HCT116 (cell line): ENCODE results near the gene TNFAIP3. TPM values are rescaled to one million over a fixed set of nuclear protein-coding genes. Genes with fewer than 3 reads are reported as not detected.

Experiments used
- ATAC-seq: fragments of 200-7000 bp; cut with Tn5 transposase; 2 replicates; pipeline ENCODE4 v1.9.1; 2020; ENCODE audit warnings: mild to moderate bottlenecking, moderate library complexity
- BruUV-seq: library from RNA; stranded (reverse); fragments of 400-500 nt; replicated peaks from 2 replicates; lab custom pipeline; 2021; lab: Mats Ljungman, UMichigan
- CTCF ChIA-PET: fragments of 300-600 bp; sonication (Branson Sonifier 250); formaldehyde crosslinking; loops from one replicate; lab custom pipeline; 2021; ENCODE audit warnings: antibody characterized with exemption; lab: Charles Lee
- POLR2A ChIA-PET: fragments of 300-600, 350-600 bp; sonication (Branson Sonifier 250); formaldehyde crosslinking; loops from one replicate; lab custom pipeline; 2021; ENCODE audit warnings: antibody characterized with exemption; lab: Charles Lee
- RAD21 ChIA-PET, 2 experiments: fragments of 300-600 bp; sonication (Branson Sonifier 250); formaldehyde crosslinking; loops; one replicate each; lab custom pipeline; 2023; ENCODE audit warnings: low total read pairs in 2 of 2; ENCODE audit not compliant: uncharacterized antibody in 2 of 2, unreplicated experiment in 2 of 2, low non-redundant PET in 1 of 2; lab: Charles Lee
- DNase-seq: peaks from one replicate; pipeline ENCODE4 v3.0.0-alpha.2; 2010; ENCODE audit warnings: low read depth, low spot score
- H2AFZ ChIP-seq: fragments of 200-600 bp; shearing (Covaris generic), sonication (generic); 2 replicates; pipeline ENCODE4 v1.6.1; 2017; ENCODE audit warnings: low read depth, mixed run types, mixed read lengths, antibody characterized with exemption, low read length; ENCODE audit not compliant: poor library complexity, severe bottlenecking
- H3K27ac ChIP-seq: 2 replicates; pipeline ENCODE4 v1.5.1; 2012; ENCODE audit warnings: low read depth, low read length
- H3K27me3 ChIP-seq: fragments of 200-600 bp; sonication (generic); 2 replicates; pipeline ENCODE4 v1.6.1; 2016; ENCODE audit warnings: mixed run types, low read length, mixed read lengths; ENCODE audit not compliant: insufficient read depth
- H3K36me3 ChIP-seq, 2 experiments: fragments of 200-500 bp in 1 of 2; fragments of 200-600 bp in 1 of 2; sonication (Bioruptor generic) in 1 of 2; sonication (generic) in 1 of 2; 2 replicates each; pipeline versions ENCODE4 v1.5.1 to v1.6.1; 2014 to 2016; ENCODE audit warnings: low read length in 2 of 2, inconsistent platforms in 1 of 2, mixed read lengths in 1 of 2, mixed run types in 1 of 2; ENCODE audit not compliant: insufficient read depth in 2 of 2, control insufficient read depth in 1 of 2
- H3K4me1 ChIP-seq, 2 experiments: fragments of 200-600 bp in 1 of 2; sonication (generic) in 1 of 2; 2 replicates each; pipeline versions ENCODE4 v1.5.1 to v1.6.1; 2012 to 2017; ENCODE audit warnings: low read length in 2 of 2, inconsistent platforms in 1 of 2, mild to moderate bottlenecking in 1 of 2, mixed read lengths in 1 of 2, mixed run types in 1 of 2, moderate library complexity in 1 of 2; ENCODE audit not compliant: insufficient read depth in 2 of 2, control insufficient read depth in 1 of 2
- H3K4me2 ChIP-seq: fragments of 200-600 bp; sonication (generic); 2 replicates; pipeline ENCODE4 v1.6.1; 2017; ENCODE audit warnings: mixed run types, low read length, mixed read lengths
- H3K4me3 ChIP-seq, 2 experiments: fragments of 200-600 bp in 1 of 2; sonication (generic) in 1 of 2; replicated peaks in 1 of 2; 2 replicates each; pipeline ENCODE4 v1.5.1; 2011 to 2016; ENCODE audit warnings: low read length in 2 of 2, control low read depth in 1 of 2, low read depth in 1 of 2, mild to moderate bottlenecking in 1 of 2, mixed read lengths in 1 of 2, mixed run types in 1 of 2
- H3K79me2 ChIP-seq: fragments of 200-600 bp; sonication (generic); 2 replicates; pipeline ENCODE4 v1.6.1; 2017; ENCODE audit warnings: mild to moderate bottlenecking, mixed run types, low read length, moderate library complexity, mixed read lengths; ENCODE audit not compliant: insufficient read depth
- H3K9ac ChIP-seq: fragments of 200-600 bp; sonication (generic); 2 replicates; pipeline ENCODE4 v1.6.1; 2016; ENCODE audit warnings: low read length, mixed read lengths
- H3K9me2 ChIP-seq: fragments of 200-600 bp; sonication (generic), shearing (Covaris generic); 2 replicates; pipeline ENCODE4 v1.6.1; 2017; ENCODE audit warnings: mixed run types, mild to moderate bottlenecking, moderate library complexity; ENCODE audit not compliant: insufficient read depth
- H3K9me3 ChIP-seq, 2 experiments: fragments of 200-500 bp in 1 of 2; fragments of 200-600 bp in 1 of 2; sonication (Bioruptor generic) in 1 of 2; sonication (generic) in 1 of 2; 2 replicates each; pipeline ENCODE4 v1.6.1; 2014 to 2017; ENCODE audit warnings: low read length in 2 of 2, mixed read lengths in 2 of 2, inconsistent platforms in 1 of 2, low read depth in 1 of 2, mild to moderate bottlenecking in 1 of 2, mixed run types in 1 of 2, moderate library complexity in 1 of 2; ENCODE audit not compliant: control insufficient read depth in 1 of 2, insufficient read depth in 1 of 2
- H4K20me1 ChIP-seq: fragments of 200-600 bp; sonication (generic), shearing (Covaris generic); 2 replicates; pipeline ENCODE4 v1.6.1; 2017; ENCODE audit warnings: mixed run types, mild to moderate bottlenecking, moderate library complexity; ENCODE audit not compliant: insufficient read depth
- CBX3 ChIP-seq: IDR thresholded peaks from 2 replicates; pipeline ENCODE4 v1.6.1; 2012; ENCODE audit warnings: low read depth
- EGR1 ChIP-seq: IDR thresholded peaks from 2 replicates; pipeline ENCODE4 v1.6.1; 2012; ENCODE audit warnings: low read depth
- EZH2phosphoT487 ChIP-seq: fragments of 200-600 bp; IDR thresholded peaks from 2 replicates; pipeline ENCODE4 v1.6.1; 2018; ENCODE audit warnings: antibody characterized with exemption, borderline replicate concordance
- POLR2A ChIP-seq: IDR thresholded peaks from 2 replicates; pipeline ENCODE4 v1.7.0; 2011; ENCODE audit warnings: borderline replicate concordance; ENCODE audit not compliant: insufficient read depth, insufficient read length; ENCODE audit errors: extremely low read depth
- RAD21 ChIP-seq: IDR thresholded peaks from 2 replicates; pipeline ENCODE4 v1.6.1; 2012; ENCODE audit warnings: low read depth, mild to moderate bottlenecking
- SIN3A ChIP-seq: IDR thresholded peaks from 2 replicates; pipeline ENCODE4 v1.6.1; 2012; ENCODE audit warnings: low read depth
- SP1 ChIP-seq: IDR thresholded peaks from 2 replicates; pipeline ENCODE4 v1.6.1; 2012; ENCODE audit warnings: low read depth
- SRF ChIP-seq: IDR thresholded peaks from 2 replicates; pipeline ENCODE4 v1.6.1; 2012; ENCODE audit warnings: low read depth
- TCF7L2 ChIP-seq: IDR thresholded peaks from 2 replicates; pipeline ENCODE4 v1.7.0; 2011; ENCODE audit warnings: borderline replicate concordance, inconsistent platforms; ENCODE audit not compliant: insufficient read depth, insufficient read length; ENCODE audit errors: extremely low read depth
- YY1 ChIP-seq: IDR thresholded peaks from 2 replicates; pipeline ENCODE4 v1.6.1; 2011; ENCODE audit warnings: low read length, low read depth, moderate library complexity, mild to moderate bottlenecking; ENCODE audit not compliant: insufficient replicate concordance; ENCODE audit errors: extremely low read depth
- intact Hi-C: fragments of 100-400 bp; cut with micrococcal nuclease; formaldehyde crosslinking; loops from 2 replicates; pipeline ENCODE4 v1.10.0; 2022
- total RNA-seq: library from RNA; stranded (reverse); gene quantifications from one replicate; pipeline ENCODE4 v1.2.1, GENCODE V29; 2021; ENCODE audit not compliant: unreplicated experiment
- TF ChIP-seq, protein P1 (sequence below), 3 experiments: fragments of 200-600 bp in 1 of 3; sonication (generic) in 1 of 3; IDR thresholded peaks in 2 of 3; conservative IDR thresholded peaks in 1 of 3; 2 replicates each; pipeline ENCODE4 v1.5.1; 2012 to 2017; ENCODE audit warnings: low read depth in 2 of 3, low read length in 2 of 3, antibody characterized with exemption in 1 of 3, borderline replicate concordance in 1 of 3, control low read depth in 1 of 3, mild to moderate bottlenecking in 1 of 3, mixed read lengths in 1 of 3, mixed run types in 1 of 3, moderate library complexity in 1 of 3; ENCODE audit not compliant: insufficient read depth in 1 of 3
- TF ChIP-seq, protein P2 (sequence below): IDR thresholded peaks from 2 replicates; pipeline ENCODE4 v1.6.1; 2011; ENCODE audit warnings: mild to moderate bottlenecking, low read length, moderate library complexity; ENCODE audit not compliant: insufficient replicate concordance; ENCODE audit errors: extremely low read depth

TNFAIP3 gene
- total RNA-seq, 1 experiment from 2014 or later = 4.4 TPM

DNA sequence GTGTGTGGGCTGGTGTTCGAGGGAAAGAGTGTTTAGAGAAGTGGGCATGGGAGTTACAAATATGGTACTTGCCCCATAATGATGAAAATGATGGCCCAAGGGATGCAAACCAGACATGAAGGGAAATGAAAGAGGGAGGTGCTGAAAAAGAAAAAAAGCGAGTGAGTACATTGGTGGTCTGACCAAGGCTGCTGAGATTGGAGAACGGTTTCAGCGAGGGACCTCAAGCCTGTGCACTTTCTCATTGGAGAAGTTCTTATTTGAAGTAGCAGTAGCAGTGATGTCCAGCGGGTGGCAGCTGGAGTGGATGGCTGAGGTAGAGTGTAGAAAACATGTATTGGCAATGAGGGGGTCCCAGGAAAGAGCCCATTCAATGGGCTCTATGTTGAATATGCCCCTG, 54.8 kb downstream of the TNFAIP3 start:
- Histone ChIP-seq H3K79me2 (no peaks in the 10 kb centered on the region), H3K9ac (no peak overlapping the region), H3K4me3 (no peak overlapping the region), H4K20me1 (no peaks in the 10 kb centered on the region), H3K4me2 (no peak overlapping the region), H3K36me3 (no peaks in the 10 kb centered on the region), H3K4me1 (peaks cover 5 to 16% of the 10 kb centered on the region in 2 experiments; a peak in 2 of 4 replicates), H3K27me3 (no peaks in the 10 kb centered on the region), H3K9me2 (no peaks in the 10 kb centered on the region; the same call in 1 of the 2 replicates), H3K9me3 (no peaks in the 10 kb centered on the region), H2AFZ (no peak overlapping the region), H3K27ac (no peak overlapping the region)
- ATAC-seq = peak; percentile 69; the same call in 1 of the 2 replicates
- ChIA-PET POLR2A (no interaction called here), CTCF (no interaction called here), RAD21 (no interaction called here)
- BruUV-seq = no TSS peak
- intact Hi-C loops = no loop called here
- no peak for DNase-seq
- TF ChIP-seq RAD21 = peak; percentile 22; the same call in 1 of the 2 replicates
- TF ChIP-seq POLR2A = no peak
- TF ChIP-seq, protein P1, sequence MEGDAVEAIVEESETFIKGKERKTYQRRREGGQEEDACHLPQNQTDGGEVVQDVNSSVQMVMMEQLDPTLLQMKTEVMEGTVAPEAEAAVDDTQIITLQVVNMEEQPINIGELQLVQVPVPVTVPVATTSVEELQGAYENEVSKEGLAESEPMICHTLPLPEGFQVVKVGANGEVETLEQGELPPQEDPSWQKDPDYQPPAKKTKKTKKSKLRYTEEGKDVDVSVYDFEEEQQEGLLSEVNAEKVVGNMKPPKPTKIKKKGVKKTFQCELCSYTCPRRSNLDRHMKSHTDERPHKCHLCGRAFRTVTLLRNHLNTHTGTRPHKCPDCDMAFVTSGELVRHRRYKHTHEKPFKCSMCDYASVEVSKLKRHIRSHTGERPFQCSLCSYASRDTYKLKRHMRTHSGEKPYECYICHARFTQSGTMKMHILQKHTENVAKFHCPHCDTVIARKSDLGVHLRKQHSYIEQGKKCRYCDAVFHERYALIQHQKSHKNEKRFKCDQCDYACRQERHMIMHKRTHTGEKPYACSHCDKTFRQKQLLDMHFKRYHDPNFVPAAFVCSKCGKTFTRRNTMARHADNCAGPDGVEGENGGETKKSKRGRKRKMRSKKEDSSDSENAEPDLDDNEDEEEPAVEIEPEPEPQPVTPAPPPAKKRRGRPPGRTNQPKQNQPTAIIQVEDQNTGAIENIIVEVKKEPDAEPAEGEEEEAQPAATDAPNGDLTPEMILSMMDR (IDR thresholded peaks at IDR 0.05 in 2 of 3, conservative IDR thresholded peaks at IDR 0.05 in 1 of 3; ENCODE audit: borderline replicate concordance in 1 of 3, insufficient read depth in 1 of 3, low read depth in 2 of 3, low read length in 2 of 3) = peak; percentile 13 to 50 (median 39); a peak in 4 of 6 replicates

DNA sequence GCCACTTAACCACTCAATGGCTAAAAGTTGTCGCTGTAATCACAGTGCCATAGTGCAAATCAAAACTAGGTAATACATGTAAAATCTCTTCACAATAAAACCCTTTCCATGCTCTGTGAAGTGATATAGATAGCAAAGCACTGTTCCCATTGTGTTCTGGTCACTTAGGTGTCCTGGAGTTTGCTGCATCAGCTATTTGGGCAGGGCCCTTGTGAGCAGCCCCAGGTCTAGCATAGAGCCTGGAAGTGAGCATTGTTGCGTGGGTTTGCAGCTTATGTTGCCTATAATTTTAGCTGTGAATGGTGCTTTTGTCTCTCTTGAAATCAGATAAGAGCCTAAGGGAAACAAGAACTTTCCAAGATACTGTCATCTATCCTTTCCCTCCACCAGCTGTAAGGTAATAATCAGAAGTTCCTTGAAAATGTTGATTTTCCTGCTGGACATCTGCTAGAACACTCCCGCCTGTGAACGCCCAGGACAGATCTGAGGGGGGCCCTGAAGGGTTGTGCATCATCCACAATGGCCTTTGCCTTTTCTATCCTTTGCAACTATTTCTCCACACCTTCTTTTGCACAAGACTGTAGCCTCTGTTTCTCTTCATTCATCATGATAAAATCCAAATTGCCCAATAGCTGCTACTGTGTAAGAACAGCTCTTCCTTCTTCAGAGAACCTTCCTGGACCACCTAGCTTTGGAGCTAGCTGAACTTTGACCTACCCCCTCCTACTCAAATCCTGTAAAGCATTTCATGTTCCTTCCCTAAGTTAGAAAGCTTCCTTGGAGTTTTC, 57.0 kb downstream of the TNFAIP3 start:
- H3K9me2 ChIP-seq = no peaks in the 10 kb centered on the region; the same call in 1 of the 2 replicates
- intact Hi-C loops = no loop called here
- no peak for DNase-seq
- no peak overlapping the region for H3K4me3 ChIP-seq
- no peak overlapping the region for H3K27ac ChIP-seq
- H3K9ac ChIP-seq = no peak overlapping the region
- CTCF ChIA-PET = no interaction called here
- TF ChIP-seq TCF7L2 (no peak), EGR1 (no peak), EZH2phosphoT487 (no peak), SP1 (no peak), SIN3A (no peak), YY1 (no peak), SRF (no peak), CBX3 (no peak), RAD21 (no peak)
- TF ChIP-seq, protein P2, sequence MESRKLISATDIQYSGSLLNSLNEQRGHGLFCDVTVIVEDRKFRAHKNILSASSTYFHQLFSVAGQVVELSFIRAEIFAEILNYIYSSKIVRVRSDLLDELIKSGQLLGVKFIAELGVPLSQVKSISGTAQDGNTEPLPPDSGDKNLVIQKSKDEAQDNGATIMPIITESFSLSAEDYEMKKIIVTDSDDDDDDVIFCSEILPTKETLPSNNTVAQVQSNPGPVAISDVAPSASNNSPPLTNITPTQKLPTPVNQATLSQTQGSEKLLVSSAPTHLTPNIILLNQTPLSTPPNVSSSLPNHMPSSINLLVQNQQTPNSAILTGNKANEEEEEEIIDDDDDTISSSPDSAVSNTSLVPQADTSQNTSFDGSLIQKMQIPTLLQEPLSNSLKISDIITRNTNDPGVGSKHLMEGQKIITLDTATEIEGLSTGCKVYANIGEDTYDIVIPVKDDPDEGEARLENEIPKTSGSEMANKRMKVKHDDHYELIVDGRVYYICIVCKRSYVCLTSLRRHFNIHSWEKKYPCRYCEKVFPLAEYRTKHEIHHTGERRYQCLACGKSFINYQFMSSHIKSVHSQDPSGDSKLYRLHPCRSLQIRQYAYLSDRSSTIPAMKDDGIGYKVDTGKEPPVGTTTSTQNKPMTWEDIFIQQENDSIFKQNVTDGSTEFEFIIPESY = no peak
- TF ChIP-seq, all 23 proteins: peak for 0
- Histone ChIP-seq H4K20me1 (no peaks in the 10 kb centered on the region), H3K27me3 (no peaks in the 10 kb centered on the region), H3K9me3 (no peaks in the 10 kb centered on the region), H3K79me2 (no peaks in the 10 kb centered on the region), H3K36me3 (no peaks in the 10 kb centered on the region), H3K4me2 (no peak overlapping the region), H2AFZ (no peak overlapping the region), H3K4me1 (peaks cover 5 to 28% of the 10 kb centered on the region in 2 experiments; a peak in 2 of 4 replicates)
- ATAC-seq = no peak
- POLR2A ChIA-PET = no interaction called here
- no TSS peak for BruUV-seq
- RAD21 ChIA-PET = no interaction called here
